Measurements from ENCODE around the gene DBI.

The DBI gene

DNA sequence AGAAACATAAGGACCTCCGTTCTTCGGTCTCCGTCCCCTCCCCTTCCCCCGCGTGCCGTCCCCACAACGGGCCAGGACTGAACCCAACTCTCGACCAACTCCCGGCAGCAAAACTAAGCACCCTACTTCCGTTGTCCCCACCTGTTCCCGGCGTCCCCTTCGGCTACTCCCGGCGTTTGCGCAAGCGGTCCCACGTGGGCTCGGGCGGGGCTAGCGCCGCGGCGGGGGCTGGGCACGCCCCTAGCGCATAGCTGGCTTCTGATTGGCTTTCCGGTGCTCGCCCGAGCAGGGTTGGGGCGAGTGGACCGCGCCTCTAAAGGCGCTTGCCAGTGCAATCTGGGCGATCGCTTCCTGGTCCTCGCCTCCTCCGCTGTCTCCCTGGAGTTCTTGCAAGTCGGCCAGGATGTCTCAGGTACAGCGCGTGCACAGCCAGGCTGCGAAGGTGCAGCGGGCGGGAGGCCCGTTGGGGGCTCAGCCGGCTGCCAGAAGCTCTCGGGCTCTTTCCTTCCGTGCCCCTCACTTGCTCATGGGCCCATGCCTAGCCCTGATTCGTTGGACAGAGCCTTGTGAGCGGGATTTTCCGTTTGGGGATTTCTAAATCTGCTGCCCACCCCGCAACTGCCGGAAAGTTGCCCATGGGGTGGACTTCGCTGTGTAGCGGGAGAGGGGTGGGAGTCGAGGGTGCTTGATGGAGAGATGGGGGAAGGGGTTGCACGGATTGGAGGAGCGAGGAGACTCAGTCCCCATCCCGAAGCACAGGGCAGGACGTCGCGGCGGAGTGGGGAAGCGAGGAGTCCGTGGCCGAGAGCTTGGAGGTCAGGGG, at the start of gene DBI, which contains the start of gene C2orf76:
DBI (plus strand) TSS at position 329 of the 823 bp plus-strand sequence; CDS start at position 404, 75 bp downstream.
C2orf76 (minus strand) TSS at position 186 of the 823 bp plus-strand sequence. CDS start 26,875 bp downstream, outside the sequence.
- peak; percentile 92 for DNase-seq

DNA sequence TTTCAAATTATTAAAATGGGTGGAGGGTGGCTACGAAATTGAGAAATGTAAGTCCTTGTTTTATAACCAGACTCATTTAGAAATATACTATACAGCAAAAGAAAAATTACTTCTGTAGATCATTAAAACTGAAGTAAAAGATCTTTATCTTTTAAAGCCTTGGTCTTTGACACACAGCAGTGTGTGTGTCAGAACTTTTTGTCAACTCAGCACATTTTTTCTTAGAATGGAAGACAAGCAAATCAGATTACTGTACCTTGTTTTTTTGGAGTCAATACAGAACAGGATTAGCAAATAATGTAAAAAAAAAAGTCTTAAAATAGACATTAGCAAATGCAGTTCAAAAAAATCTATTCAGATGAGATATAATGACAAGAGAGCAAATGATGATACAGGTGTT, 49.2 kb upstream of the DBI start:
- DNase-seq, result no peak

GRCh38 chr2:119319593-119319992, 47.2 kb upstream of the DBI start:
- DNase-seq, result no peak

GRCh38 chr2:119323459-119323858, 43.3 kb upstream of the DBI start:
- no peak for DNase-seq

GRCh38 chr2:119324685-119325270, 42.0 kb upstream of the DBI start:
- no peak for DNase-seq

- no peak for DNase-seq
These were observed 39.8 kb upstream of the DBI start for GRCh38 chr2:119326938-119327337.

- no peak for DNase-seq
These were observed 39.3 kb upstream of the DBI start for GRCh38 chr2:119327431-119327830.

DNA sequence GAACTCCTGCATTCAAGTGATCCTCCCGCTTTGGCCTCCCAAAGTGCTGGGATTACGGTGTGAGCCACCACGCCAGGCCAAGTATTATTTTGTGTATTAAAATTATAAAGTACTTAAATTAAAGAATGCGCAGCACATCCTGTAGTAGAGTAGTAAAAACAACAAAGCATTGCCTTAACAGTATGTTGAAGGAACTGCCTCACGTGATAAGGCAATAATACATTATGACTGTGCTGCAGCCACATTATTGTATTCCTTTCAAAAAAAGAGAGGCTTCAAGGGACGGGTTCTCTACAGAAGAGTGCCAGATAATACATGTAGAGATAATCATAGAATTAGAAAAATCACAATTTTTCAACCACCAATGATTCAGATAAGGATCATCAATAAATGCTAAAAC, 33.8 kb upstream of the DBI start:
- no peak for DNase-seq

- DNase-seq, result no peak
These were observed 33.4 kb upstream of the DBI start for GRCh38 chr2:119333360-119333759.

GRCh38 chr2:119333833-119334232, 32.9 kb upstream of the DBI start:
- DNase-seq, result no peak

DNA sequence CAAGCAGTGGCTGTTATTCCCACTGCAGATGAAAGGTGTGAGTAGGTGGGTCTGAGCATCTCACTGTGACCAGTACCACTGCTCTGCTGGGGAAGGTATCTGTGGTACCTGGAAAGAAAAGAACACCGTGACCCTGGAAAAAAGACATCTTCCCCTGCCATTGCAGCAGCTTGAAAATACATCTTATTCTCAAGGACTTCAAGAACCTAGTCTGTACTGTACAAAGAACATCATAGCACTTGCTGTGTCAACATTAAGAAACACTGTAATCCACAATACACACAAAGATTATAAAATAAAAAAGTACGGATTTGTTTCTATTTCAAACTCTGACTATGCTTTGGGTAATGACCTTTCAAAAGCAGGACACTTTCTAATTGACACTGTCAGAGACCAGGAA, 29.0 kb upstream of the DBI start:
- no peak for DNase-seq

GRCh38 chr2:119338272-119338671, 28.5 kb upstream of the DBI start:
- no peak for DNase-seq

- DNase-seq, result peak; percentile 54
These were observed 27.8 kb upstream of the DBI start for GRCh38 chr2:119338826-119339561.

DNA sequence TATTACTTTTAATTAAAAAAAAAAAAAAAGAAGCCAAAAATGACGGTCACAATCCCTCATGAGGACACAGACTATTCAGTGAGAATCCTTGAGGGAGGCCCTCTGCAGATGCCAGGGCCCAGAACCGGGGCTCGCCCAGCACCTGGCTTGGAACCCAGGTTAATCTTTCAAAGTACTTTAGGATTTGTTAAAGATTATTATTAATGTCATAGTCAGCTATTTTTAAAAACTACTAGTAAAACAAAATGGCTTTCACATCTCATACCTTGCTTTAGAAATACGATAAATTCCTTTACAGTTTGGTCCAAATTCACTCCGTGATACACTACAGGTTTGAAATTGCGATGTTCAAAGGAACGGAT, 27.2 kb upstream of the DBI start:
- no peak for DNase-seq

DNA sequence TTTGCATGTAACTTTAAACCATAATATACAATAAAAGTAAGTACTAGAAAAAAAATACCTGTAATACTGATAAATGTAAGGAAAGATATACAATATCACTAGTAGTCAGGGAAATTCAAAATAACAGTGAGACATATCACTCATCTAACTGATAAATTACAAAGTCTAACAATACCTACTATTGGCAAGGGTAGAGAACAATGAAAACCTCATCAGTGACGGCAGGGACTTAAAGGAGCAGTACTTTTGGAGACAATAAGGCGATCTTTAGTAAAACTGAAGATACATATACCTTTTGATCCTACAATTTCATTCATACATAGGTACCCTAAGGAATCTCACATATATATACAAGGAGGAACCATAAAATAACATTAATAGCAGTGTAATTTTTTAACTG, 25.1 kb upstream of the DBI start:
- DNase-seq, result no peak

GRCh38 chr2:119349289-119349688, 17.5 kb upstream of the DBI start:
- no peak for DNase-seq

DNA sequence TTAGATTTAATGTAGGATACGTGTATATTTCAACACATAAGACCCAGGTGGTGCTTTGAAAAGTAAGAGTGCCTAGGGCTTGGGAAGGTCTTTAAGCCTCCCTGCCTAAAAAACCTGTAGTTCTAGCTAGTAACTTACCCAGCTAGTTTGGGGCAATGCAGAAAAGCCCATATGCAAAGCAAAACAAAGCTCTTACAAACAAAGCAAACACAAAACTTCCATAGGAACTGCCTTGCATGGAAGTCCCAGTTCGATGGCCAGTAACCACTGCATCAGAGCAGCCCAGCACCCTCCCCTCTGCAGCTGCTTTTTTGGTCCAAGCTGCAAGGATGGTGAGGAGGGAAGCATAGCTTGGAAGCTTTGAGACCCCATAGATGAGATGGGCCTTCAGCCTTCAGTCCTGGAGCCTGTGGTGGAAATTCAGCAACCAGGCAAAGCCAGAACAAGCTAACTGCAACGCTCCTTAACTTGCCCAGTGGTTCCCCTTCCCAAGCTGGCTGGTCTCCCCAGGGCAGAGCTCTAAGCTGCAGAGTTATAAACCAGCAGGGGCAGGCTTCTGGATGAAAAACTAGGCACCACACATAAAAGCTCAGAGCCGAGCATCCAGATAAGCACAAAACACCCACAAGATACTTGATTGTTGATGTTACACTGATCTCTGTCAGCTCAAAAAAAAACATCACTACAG, 16.3 kb upstream of the DBI start:
- DNase-seq, result no peak

GRCh38 chr2:119352357-119352756, 14.4 kb upstream of the DBI start:
- no peak for DNase-seq

- DNase-seq, result no peak
These were observed 11.9 kb upstream of the DBI start for GRCh38 chr2:119354860-119355259.

DNA sequence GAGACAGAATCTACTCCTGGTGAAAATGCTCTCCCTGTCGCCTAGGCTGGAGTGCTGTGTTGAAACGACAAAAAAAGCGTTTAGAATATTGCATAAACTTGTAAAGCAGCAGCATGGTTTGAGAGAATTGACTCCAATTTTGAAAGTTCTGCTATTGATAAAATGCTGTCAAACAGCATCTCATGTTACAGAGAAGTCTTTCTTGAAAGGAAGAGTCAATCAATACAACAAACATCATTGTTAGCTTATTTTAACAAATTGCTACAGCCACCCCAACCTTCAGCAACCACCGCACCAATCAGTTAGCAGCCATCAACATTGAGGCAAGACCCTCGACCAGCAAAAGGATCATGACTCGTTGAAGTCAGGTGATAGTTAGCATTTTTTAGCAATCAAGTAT, 7.0 kb upstream of the DBI start:
- no peak for DNase-seq

- no peak for DNase-seq
These were observed 6.3 kb upstream of the DBI start for GRCh38 chr2:119360423-119360966.

DNA sequence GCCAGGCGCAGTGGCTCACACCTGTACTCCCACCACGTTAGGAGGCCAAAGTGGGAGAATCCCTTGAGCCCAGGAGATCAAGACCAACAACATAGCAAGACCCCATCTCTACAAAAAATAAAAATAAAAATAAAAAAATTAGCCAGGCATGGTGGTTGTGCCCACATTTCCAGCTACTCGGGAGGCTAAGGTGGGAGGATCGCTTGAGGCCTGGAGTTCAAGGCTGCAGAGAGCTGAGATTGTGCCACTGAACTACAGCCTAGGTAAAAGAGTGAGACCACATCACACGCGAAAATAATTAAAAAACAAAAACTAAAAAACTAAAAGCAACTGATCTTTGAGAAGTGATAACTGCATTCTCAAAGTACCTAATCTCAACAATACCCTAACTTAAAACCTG, 2.0 kb upstream of the DBI start:
- DNase-seq, result no peak

DNA sequence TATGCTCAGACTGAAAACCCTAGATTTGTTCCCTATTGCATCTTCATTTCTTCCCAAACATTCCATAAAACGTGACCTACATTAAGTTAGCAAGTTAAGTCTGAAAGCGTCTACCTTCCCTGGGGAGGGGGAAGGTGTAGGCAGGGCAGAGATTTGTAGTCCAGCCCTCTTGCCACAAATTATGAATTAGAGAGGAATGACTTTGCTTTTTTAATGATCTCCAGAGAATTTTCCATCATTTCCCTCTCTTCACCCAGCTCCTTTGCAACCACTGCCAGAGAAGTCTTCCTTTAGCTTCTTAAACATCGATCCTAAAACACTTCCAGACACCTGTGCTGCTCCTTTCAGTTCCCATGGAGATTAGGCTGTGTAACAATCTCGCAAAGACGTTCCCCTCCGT, 1.3 kb upstream of the DBI start:
- DNase-seq, result no peak
